Smooth muscle cell (in vitro differentiated cells): ENCODE data around the gene EIF4E. TPM values are rescaled to one million over a fixed set of nuclear protein-coding genes. Genes with fewer than 3 reads are reported as not detected.

Experiments
- DNase-seq: peaks from one replicate; lab custom pipeline; 2025; ENCODE audit not compliant: unreplicated experiment; lab: John Stamatoyannopoulos, UW
- H2AFZ ChIP-seq: fragments of 200-600 bp; sonication (generic); 2 replicates; pipeline ENCODE4 v1.6.0; 2016; ENCODE audit warnings: antibody characterized with exemption, low read depth, mild to moderate bottlenecking
- H3F3A ChIP-seq: fragments of 200-600 bp; sonication (generic); 2 replicates; pipeline ENCODE4 v1.6.0; 2017; ENCODE audit warnings: antibody characterized with exemption, low read depth
- H3K27ac ChIP-seq: fragments of 200-600 bp; sonication (generic); 2 replicates; pipeline ENCODE4 v1.5.1; 2016; ENCODE audit warnings: low read depth, mild to moderate bottlenecking
- H3K27me3 ChIP-seq: fragments of 200-600 bp; sonication (generic); 2 replicates; pipeline ENCODE4 v1.6.1; 2016; ENCODE audit warnings: low read depth, mild to moderate bottlenecking
- H3K36me3 ChIP-seq: fragments of 200-600 bp; sonication (generic); 2 replicates; pipeline ENCODE4 v1.5.1; 2016; ENCODE audit warnings: low read depth
- H3K4me1 ChIP-seq: fragments of 200-600 bp; sonication (generic); 2 replicates; pipeline ENCODE4 v1.5.1; 2016; ENCODE audit warnings: low read depth
- H3K4me2 ChIP-seq: fragments of 200-600 bp; sonication (generic); 2 replicates; pipeline ENCODE4 v1.6.0; 2016; ENCODE audit warnings: mild to moderate bottlenecking
- H3K4me3 ChIP-seq: fragments of 200-600 bp; sonication (generic); 2 replicates; pipeline ENCODE4 v1.5.1; 2016; ENCODE audit warnings: mild to moderate bottlenecking
- H3K79me2 ChIP-seq: fragments of 200-600 bp; sonication (generic); 2 replicates; pipeline ENCODE4 v1.6.0; 2016; ENCODE audit warnings: low read depth, mild to moderate bottlenecking
- H3K9ac ChIP-seq: fragments of 200-600 bp; sonication (generic); 2 replicates; pipeline ENCODE4 v1.6.0; 2016; ENCODE audit warnings: low read depth
- H3K9me3 ChIP-seq: fragments of 200-600 bp; sonication (generic); replicated peaks from 2 replicates; pipeline ENCODE4 v1.5.1; 2016; ENCODE audit warnings: low read depth
- H4K20me1 ChIP-seq: fragments of 200-600 bp; sonication (generic); 2 replicates; pipeline ENCODE4 v1.6.0; 2016; ENCODE audit warnings: low read depth
- CTCF ChIP-seq: fragments of 200-600 bp; sonication (generic); IDR thresholded peaks from 2 replicates; pipeline ENCODE4 v1.5.1; 2017; ENCODE audit warnings: borderline replicate concordance, mild to moderate bottlenecking, antibody characterized with exemption; ENCODE audit not compliant: insufficient read depth, poor library complexity, severe bottlenecking
- WGBS: methylation state at CpG from one replicate; pipeline ENCODE4 v1.1.7; 2016; ENCODE audit warnings: low lambda C conversion rate; 5-methylcytosine and 5-hydroxymethylcytosine counted together
- polyA plus RNA-seq: library from polyadenylated mRNA; unstranded; fragments of >200 nt; fragmentation: Nextera tagmentation; extraction: Ambion mirVana; gene quantifications from 2 replicates; pipeline ENCODE4 v1.2.1, GENCODE V29; 2016
- total RNA-seq: library from RNA; depleted of rRNA; stranded (reverse); fragments of >200 nt; gene quantifications from 2 replicates; pipeline ENCODE4 v1.2.3, GENCODE V29; 2014

The EIF4E gene
- total and polyA plus RNA-seq, 2 experiments from 2014 or later, result 113 to 135 TPM

- WGBS, result 96% methylated on average over 6 of the region's 6 CpGs
- Histone ChIP-seq H4K20me1 (no peaks in the 10 kb centered on the region), H3K9ac (no peak overlapping the region), H3K4me1 (no peaks in the 10 kb centered on the region), H3K36me3 (no peaks in the 10 kb centered on the region), H3K27me3 (no peaks in the 10 kb centered on the region), H3K9me3 (no peaks in the 10 kb centered on the region), H3K4me3 (no peak overlapping the region), H3K4me2 (no peak overlapping the region), H3K79me2 (no peaks in the 10 kb centered on the region), H3F3A (no peaks in the 10 kb centered on the region), H2AFZ (no peak overlapping the region), H3K27ac (no peak overlapping the region)
- no peak for TF ChIP-seq CTCF
- DNase-seq, result no peak
Measured at GRCh38 chr4:98865059-98865458, 63.9 kb downstream of the EIF4E start.

- H3K4me3 ChIP-seq, result no peak overlapping the region
- no peak overlapping the region for H3K4me2 ChIP-seq
- no peaks in the 10 kb centered on the region for H3K4me1 ChIP-seq
- DNase-seq, result no peak
- H3K9ac ChIP-seq, result no peak overlapping the region
- no peaks in the 10 kb centered on the region for H3K79me2 ChIP-seq
- H3K9me3 ChIP-seq, result no peaks in the 10 kb centered on the region
- H3K27me3 ChIP-seq, result no peaks in the 10 kb centered on the region
- H2AFZ ChIP-seq, result no peak overlapping the region
- TF ChIP-seq CTCF, result no peak
- 91% methylated on average over 7 of the region's 7 CpGs for WGBS
- no peaks in the 10 kb centered on the region for H4K20me1 ChIP-seq
- no peaks in the 10 kb centered on the region for H3K36me3 ChIP-seq
- no peaks in the 10 kb centered on the region for H3F3A ChIP-seq
- H3K27ac ChIP-seq, result no peak overlapping the region
Measured at GRCh38 chr4:98864560-98864959, 64.4 kb downstream of the EIF4E start.

- WGBS, result 84% methylated on average over 3 of the region's 3 CpGs
Measured at GRCh38 chr4:98862371-98862770, 66.6 kb downstream of the EIF4E start.

More at GRCh38 chr4:98862371-98862770, 66.6 kb downstream of the EIF4E start:
- Histone ChIP-seq H3F3A (no peaks in the 10 kb centered on the region), H3K27ac (no peak overlapping the region), H3K4me2 (no peak overlapping the region), H3K4me1 (no peaks in the 10 kb centered on the region), H3K27me3 (no peaks in the 10 kb centered on the region), H3K4me3 (no peak overlapping the region), H4K20me1 (no peaks in the 10 kb centered on the region), H2AFZ (no peak overlapping the region), H3K9me3 (no peaks in the 10 kb centered on the region), H3K79me2 (no peaks in the 10 kb centered on the region), H3K9ac (no peak overlapping the region), H3K36me3 (no peaks in the 10 kb centered on the region)
- no peak for TF ChIP-seq CTCF
- DNase-seq, result no peak
